Karpas-422 (cell line): ENCODE data around the gene ADRA1B. TPM values are rescaled to one million over a fixed set of nuclear protein-coding genes. Genes with fewer than 3 reads are reported as not detected.

Experiments
- DNase-seq: peaks from one replicate; pipeline ENCODE4 v3.0.0-alpha.2; 2015
- H2AFZ ChIP-seq: fragments of 200-600 bp; sonication (generic); 2 replicates; pipeline ENCODE4 v1.6.1; 2014; ENCODE audit warnings: antibody characterized with exemption, low read length, mixed read lengths
- H3K27ac ChIP-seq: fragments of 200-600 bp; sonication (generic); 2 replicates; pipeline ENCODE4 v1.5.1; 2014; ENCODE audit warnings: mild to moderate bottlenecking, low read length, moderate library complexity
- H3K27me3 ChIP-seq: fragments of 200-600 bp; sonication (generic); 2 replicates; pipeline ENCODE4 v1.6.1; 2014; ENCODE audit warnings: low read length, mixed read lengths
- H3K36me3 ChIP-seq: fragments of 200-600 bp; sonication (generic); 2 replicates; pipeline ENCODE4 v1.6.1; 2014; ENCODE audit warnings: low read length, mixed read lengths; ENCODE audit not compliant: insufficient read depth
- H3K4me1 ChIP-seq: fragments of 200-600 bp; sonication (generic); 2 replicates; pipeline ENCODE4 v1.6.1; 2014; ENCODE audit warnings: mild to moderate bottlenecking, low read length, mixed read lengths
- H3K4me2 ChIP-seq: fragments of 200-600 bp; sonication (generic); 2 replicates; pipeline ENCODE4 v1.6.1; 2014; ENCODE audit warnings: low read length, low read depth, mild to moderate bottlenecking; ENCODE audit not compliant: poor library complexity, severe bottlenecking
- H3K4me3 ChIP-seq: fragments of 200-600 bp; sonication (generic); 2 replicates; pipeline ENCODE4 v1.5.1; 2014; ENCODE audit warnings: mild to moderate bottlenecking, antibody characterized with exemption, low read length, mixed read lengths
- H3K79me2 ChIP-seq: fragments of 200-600 bp; sonication (generic); 2 replicates; pipeline ENCODE4 v1.6.1; 2014; ENCODE audit warnings: mild to moderate bottlenecking, low read length, mixed read lengths
- H3K9ac ChIP-seq: fragments of 200-600 bp; sonication (generic); 2 replicates; pipeline ENCODE4 v1.6.0; 2014; ENCODE audit warnings: low read length
- H3K9me2 ChIP-seq: fragments of 200-600 bp; sonication (generic), shearing (Covaris generic); replicated peaks from 2 replicates; pipeline ENCODE4 v1.6.0; 2014; ENCODE audit warnings: mild to moderate bottlenecking, low read length, moderate library complexity; ENCODE audit not compliant: insufficient read depth
- H3K9me3 ChIP-seq: fragments of 300-700, 200-600 bp; sonication (generic); 2 replicates; pipeline ENCODE4 v1.6.1; 2014; ENCODE audit warnings: low read length, mixed read lengths
- H4K20me1 ChIP-seq: fragments of 200-600 bp; sonication (generic); 2 replicates; pipeline ENCODE4 v1.6.1; 2014; ENCODE audit warnings: mild to moderate bottlenecking, antibody characterized with exemption, low read length, low read depth; ENCODE audit not compliant: insufficient read depth
- total RNA-seq: library from RNA; depleted of rRNA; stranded (reverse); fragments of >200 nt; shearing (Covaris generic); gene quantifications from 2 replicates; pipeline ENCODE4 v1.2.3, GENCODE V29; 2014; ENCODE audit warnings: low replicate concordance

Gene ADRA1B
- total RNA-seq, 1 experiment from 2014 or later, result not detected

- Histone ChIP-seq H3K9ac (no peak overlapping the region), H3K36me3 (no peaks in the 10 kb centered on the region), H3K4me1 (no peaks in the 10 kb centered on the region), H3K9me3 (no peaks in the 10 kb centered on the region), H3K9me2 (no peaks in the 10 kb centered on the region), H4K20me1 (no peaks in the 10 kb centered on the region), H3K4me2 (no peak overlapping the region), H3K27me3 (no peaks in the 10 kb centered on the region), H2AFZ (no peak overlapping the region), H3K79me2 (no peaks in the 10 kb centered on the region), H3K27ac (no peak overlapping the region), H3K4me3 (no peak overlapping the region)
- no peak for DNase-seq
Measured at GRCh38 chr5:159883522-159883950, 32.7 kb upstream of the ADRA1B start.

GRCh38 chr5:159884917-159885620, 31.2 kb upstream of the ADRA1B start:
- Histone ChIP-seq H4K20me1 (no peaks in the 10 kb centered on the region), H3K4me1 (no peaks in the 10 kb centered on the region), H3K9me3 (no peaks in the 10 kb centered on the region), H3K4me2 (no peak overlapping the region), H3K27me3 (no peaks in the 10 kb centered on the region), H3K27ac (no peak overlapping the region), H2AFZ (no peak overlapping the region), H3K79me2 (no peaks in the 10 kb centered on the region), H3K9ac (no peak overlapping the region), H3K4me3 (no peak overlapping the region), H3K9me2 (no peaks in the 10 kb centered on the region), H3K36me3 (no peaks in the 10 kb centered on the region)
- no peak for DNase-seq

- Histone ChIP-seq H3K9ac (no peak overlapping the region), H3K27me3 (no peaks in the 10 kb centered on the region), H3K4me1 (no peaks in the 10 kb centered on the region), H3K79me2 (no peaks in the 10 kb centered on the region), H2AFZ (no peak overlapping the region), H3K36me3 (no peaks in the 10 kb centered on the region), H3K9me3 (no peaks in the 10 kb centered on the region), H4K20me1 (no peaks in the 10 kb centered on the region), H3K4me2 (no peak overlapping the region), H3K4me3 (no peak overlapping the region), H3K27ac (no peak overlapping the region), H3K9me2 (no peaks in the 10 kb centered on the region)
- no peak for DNase-seq
Measured at GRCh38 chr5:159886296-159886695, 30.0 kb upstream of the ADRA1B start.

- Histone ChIP-seq H3K4me3 (no peak overlapping the region), H3K27me3 (no peaks in the 10 kb centered on the region), H3K4me1 (no peaks in the 10 kb centered on the region), H3K27ac (no peak overlapping the region), H3K9ac (no peak overlapping the region), H2AFZ (no peak overlapping the region), H4K20me1 (no peaks in the 10 kb centered on the region), H3K36me3 (no peaks in the 10 kb centered on the region), H3K9me3 (no peaks in the 10 kb centered on the region), H3K79me2 (no peaks in the 10 kb centered on the region), H3K9me2 (no peaks in the 10 kb centered on the region), H3K4me2 (no peak overlapping the region)
- DNase-seq, result no peak
Measured at GRCh38 chr5:159887050-159887449, 29.2 kb upstream of the ADRA1B start.

DNA sequence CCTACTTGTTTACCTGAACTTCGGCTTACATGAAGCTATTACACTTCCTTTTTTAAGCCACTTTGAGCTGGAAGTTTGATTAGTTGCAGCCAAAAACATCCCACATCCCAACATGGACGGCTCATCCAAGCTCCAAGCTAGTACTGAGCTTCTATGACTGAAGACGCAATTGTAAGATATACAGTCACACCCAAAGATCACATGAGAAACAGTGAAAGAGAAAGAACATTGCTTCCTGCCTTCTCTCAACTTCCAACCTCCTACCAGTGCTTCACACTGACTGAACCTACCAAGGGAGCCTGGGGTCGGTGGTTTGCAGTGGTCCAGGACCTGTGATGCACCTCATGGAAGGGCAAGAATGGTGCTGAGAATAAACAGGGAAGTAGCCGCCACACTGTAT, 27.4 kb upstream of the ADRA1B start:
- no peak overlapping the region for H3K9ac ChIP-seq
- no peak overlapping the region for H2AFZ ChIP-seq
- DNase-seq, result no peak
- H4K20me1 ChIP-seq, result no peaks in the 10 kb centered on the region
- no peaks in the 10 kb centered on the region for H3K9me2 ChIP-seq
- H3K79me2 ChIP-seq, result no peaks in the 10 kb centered on the region
- H3K27me3 ChIP-seq, result no peaks in the 10 kb centered on the region
- no peak overlapping the region for H3K4me3 ChIP-seq
- no peaks in the 10 kb centered on the region for H3K9me3 ChIP-seq
- no peaks in the 10 kb centered on the region for H3K36me3 ChIP-seq
- no peaks in the 10 kb centered on the region for H3K4me1 ChIP-seq
- no peak overlapping the region for H3K27ac ChIP-seq
- H3K4me2 ChIP-seq, result no peak overlapping the region

GRCh38 chr5:159890141-159890540, 26.1 kb upstream of the ADRA1B start:
- H4K20me1 ChIP-seq, result no peaks in the 10 kb centered on the region
- no peak overlapping the region for H3K4me3 ChIP-seq
- no peak overlapping the region for H3K9ac ChIP-seq
- H3K36me3 ChIP-seq, result no peaks in the 10 kb centered on the region
- no peak overlapping the region for H2AFZ ChIP-seq
- H3K4me1 ChIP-seq, result no peaks in the 10 kb centered on the region
- no peak for DNase-seq
- H3K27ac ChIP-seq, result no peak overlapping the region
- no peak overlapping the region for H3K4me2 ChIP-seq
- H3K9me2 ChIP-seq, result no peaks in the 10 kb centered on the region
- no peaks in the 10 kb centered on the region for H3K27me3 ChIP-seq
- H3K9me3 ChIP-seq, result no peaks in the 10 kb centered on the region
- H3K79me2 ChIP-seq, result no peaks in the 10 kb centered on the region

- Histone ChIP-seq H3K9me3 (no peaks in the 10 kb centered on the region), H3K27me3 (no peaks in the 10 kb centered on the region), H3K4me1 (no peaks in the 10 kb centered on the region), H3K4me3 (no peak overlapping the region), H3K9me2 (no peaks in the 10 kb centered on the region), H3K9ac (no peak overlapping the region), H3K4me2 (no peak overlapping the region), H3K27ac (no peak overlapping the region), H3K36me3 (no peaks in the 10 kb centered on the region), H3K79me2 (no peaks in the 10 kb centered on the region), H2AFZ (no peak overlapping the region), H4K20me1 (no peaks in the 10 kb centered on the region)
- no peak for DNase-seq
Measured at GRCh38 chr5:159891371-159891770, 24.9 kb upstream of the ADRA1B start.

- Histone ChIP-seq H3K27me3 (no peaks in the 10 kb centered on the region), H3K79me2 (no peaks in the 10 kb centered on the region), H3K9me2 (no peaks in the 10 kb centered on the region), H3K4me3 (no peak overlapping the region), H2AFZ (no peak overlapping the region), H3K27ac (no peak overlapping the region), H3K9ac (no peak overlapping the region), H3K4me2 (no peak overlapping the region), H3K4me1 (no peaks in the 10 kb centered on the region), H3K36me3 (no peaks in the 10 kb centered on the region), H4K20me1 (no peaks in the 10 kb centered on the region), H3K9me3 (no peaks in the 10 kb centered on the region)
- DNase-seq, result no peak
Measured at GRCh38 chr5:159893040-159893695, 23.1 kb upstream of the ADRA1B start.
